Gastrocnemius medialis (tissue), 4 donors: ENCODE measurements around the gene SIGLEC11.

Experiments
- CTCF ChIP-seq, 5 experiments: fragments of 450-650 bp in 3 of 5; fragments of 200-600 bp in 2 of 5; sonication (generic) in 2 of 5; IDR thresholded peaks in 4 of 5; conservative IDR thresholded peaks in 1 of 5; 1 replicate in 4 of 5; 2 replicates in 1 of 5; pipeline ENCODE4 v1.5.1; 2016 to 2019; ENCODE audit warnings: antibody characterized with exemption in 5 of 5, mild to moderate bottlenecking in 3 of 5, moderate library complexity in 3 of 5
- POLR2A ChIP-seq, 2 donors: fragments of 450-650 bp; IDR thresholded peaks; one replicate each; pipeline ENCODE4 v1.6.1; 2017; ENCODE audit warnings: antibody characterized with exemption in 2 of 2, mild to moderate bottlenecking in 2 of 2, moderate library complexity in 2 of 2

DNA sequence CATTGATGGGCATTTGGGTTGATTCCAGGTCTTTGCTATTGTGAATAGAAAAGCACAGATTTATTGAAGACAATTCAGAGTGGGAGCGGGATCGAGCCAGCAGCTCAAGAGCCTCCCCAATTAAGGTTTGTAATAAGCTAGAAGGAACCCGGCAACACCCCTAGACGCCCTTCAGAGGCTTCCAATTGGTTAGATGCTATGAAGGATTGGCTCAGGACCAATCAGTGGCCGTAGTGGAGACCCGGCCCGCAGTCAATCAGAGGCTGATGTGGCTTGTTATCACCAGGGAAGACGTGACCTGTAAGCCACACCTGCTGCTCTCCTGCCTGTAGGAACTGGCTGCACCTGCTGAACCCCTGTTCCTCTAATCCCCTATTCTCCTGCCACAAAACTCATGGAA lies 14.6 kb downstream of the SIGLEC11 start:
- TF ChIP-seq CTCF (IDR thresholded peaks at IDR 0.05 in 4 of 5, conservative IDR thresholded peaks at IDR 0.05 in 1 of 5) (no peak), POLR2A (IDR thresholded peaks at IDR 0.05) (no peak)
